Panc1 (cell line): ENCODE data around the gene PKD2L2.

Experiments
- POLR2AphosphoS5 ChIP-seq: IDR thresholded peaks from 2 replicates; pipeline ENCODE4 v1.6.1; 2012; ENCODE audit warnings: mild to moderate bottlenecking, low read depth, low read length, moderate library complexity
- SIN3A ChIP-seq: IDR thresholded peaks from 2 replicates; pipeline ENCODE4 v1.6.1; 2012; ENCODE audit warnings: low read depth, mild to moderate bottlenecking, low read length, moderate library complexity, borderline replicate concordance; ENCODE audit not compliant: insufficient read depth
- TF ChIP-seq, protein P1 (sequence below): fragments of 450-650 bp; IDR thresholded peaks from 2 replicates; pipeline ENCODE4 v1.5.1; 2017; ENCODE audit warnings: mild to moderate bottlenecking
- TF ChIP-seq, protein P2 (sequence below), 2 experiments: IDR thresholded peaks; 2 replicates each; pipeline ENCODE4 v1.6.1; 2011 to 2012; ENCODE audit warnings: low read depth in 2 of 2, control low read depth in 1 of 2, low read length in 1 of 2, mild to moderate bottlenecking in 1 of 2, moderate library complexity in 1 of 2; ENCODE audit not compliant: insufficient read depth in 1 of 2

DNA sequence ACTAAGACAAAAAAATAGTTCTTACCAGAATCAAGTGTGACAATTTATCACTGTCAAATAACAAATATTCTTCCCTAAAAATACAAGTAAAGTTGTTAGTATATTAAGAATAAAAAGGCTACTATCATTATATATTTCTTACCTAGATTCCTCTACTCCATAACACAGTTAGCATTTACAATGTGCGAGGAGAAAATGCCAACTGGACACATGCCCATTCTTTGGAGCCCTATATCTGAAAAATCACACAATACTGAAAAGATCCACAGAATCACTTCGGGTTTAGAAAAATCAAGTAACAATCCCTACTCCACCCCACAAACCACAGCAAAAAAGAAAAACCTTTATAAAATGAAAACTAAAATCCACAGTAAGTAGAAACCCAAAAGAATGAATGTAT, 70.9 kb downstream of the PKD2L2 start:
- TF ChIP-seq, protein P1, sequence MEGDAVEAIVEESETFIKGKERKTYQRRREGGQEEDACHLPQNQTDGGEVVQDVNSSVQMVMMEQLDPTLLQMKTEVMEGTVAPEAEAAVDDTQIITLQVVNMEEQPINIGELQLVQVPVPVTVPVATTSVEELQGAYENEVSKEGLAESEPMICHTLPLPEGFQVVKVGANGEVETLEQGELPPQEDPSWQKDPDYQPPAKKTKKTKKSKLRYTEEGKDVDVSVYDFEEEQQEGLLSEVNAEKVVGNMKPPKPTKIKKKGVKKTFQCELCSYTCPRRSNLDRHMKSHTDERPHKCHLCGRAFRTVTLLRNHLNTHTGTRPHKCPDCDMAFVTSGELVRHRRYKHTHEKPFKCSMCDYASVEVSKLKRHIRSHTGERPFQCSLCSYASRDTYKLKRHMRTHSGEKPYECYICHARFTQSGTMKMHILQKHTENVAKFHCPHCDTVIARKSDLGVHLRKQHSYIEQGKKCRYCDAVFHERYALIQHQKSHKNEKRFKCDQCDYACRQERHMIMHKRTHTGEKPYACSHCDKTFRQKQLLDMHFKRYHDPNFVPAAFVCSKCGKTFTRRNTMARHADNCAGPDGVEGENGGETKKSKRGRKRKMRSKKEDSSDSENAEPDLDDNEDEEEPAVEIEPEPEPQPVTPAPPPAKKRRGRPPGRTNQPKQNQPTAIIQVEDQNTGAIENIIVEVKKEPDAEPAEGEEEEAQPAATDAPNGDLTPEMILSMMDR: no peak
- TF ChIP-seq, protein P2, sequence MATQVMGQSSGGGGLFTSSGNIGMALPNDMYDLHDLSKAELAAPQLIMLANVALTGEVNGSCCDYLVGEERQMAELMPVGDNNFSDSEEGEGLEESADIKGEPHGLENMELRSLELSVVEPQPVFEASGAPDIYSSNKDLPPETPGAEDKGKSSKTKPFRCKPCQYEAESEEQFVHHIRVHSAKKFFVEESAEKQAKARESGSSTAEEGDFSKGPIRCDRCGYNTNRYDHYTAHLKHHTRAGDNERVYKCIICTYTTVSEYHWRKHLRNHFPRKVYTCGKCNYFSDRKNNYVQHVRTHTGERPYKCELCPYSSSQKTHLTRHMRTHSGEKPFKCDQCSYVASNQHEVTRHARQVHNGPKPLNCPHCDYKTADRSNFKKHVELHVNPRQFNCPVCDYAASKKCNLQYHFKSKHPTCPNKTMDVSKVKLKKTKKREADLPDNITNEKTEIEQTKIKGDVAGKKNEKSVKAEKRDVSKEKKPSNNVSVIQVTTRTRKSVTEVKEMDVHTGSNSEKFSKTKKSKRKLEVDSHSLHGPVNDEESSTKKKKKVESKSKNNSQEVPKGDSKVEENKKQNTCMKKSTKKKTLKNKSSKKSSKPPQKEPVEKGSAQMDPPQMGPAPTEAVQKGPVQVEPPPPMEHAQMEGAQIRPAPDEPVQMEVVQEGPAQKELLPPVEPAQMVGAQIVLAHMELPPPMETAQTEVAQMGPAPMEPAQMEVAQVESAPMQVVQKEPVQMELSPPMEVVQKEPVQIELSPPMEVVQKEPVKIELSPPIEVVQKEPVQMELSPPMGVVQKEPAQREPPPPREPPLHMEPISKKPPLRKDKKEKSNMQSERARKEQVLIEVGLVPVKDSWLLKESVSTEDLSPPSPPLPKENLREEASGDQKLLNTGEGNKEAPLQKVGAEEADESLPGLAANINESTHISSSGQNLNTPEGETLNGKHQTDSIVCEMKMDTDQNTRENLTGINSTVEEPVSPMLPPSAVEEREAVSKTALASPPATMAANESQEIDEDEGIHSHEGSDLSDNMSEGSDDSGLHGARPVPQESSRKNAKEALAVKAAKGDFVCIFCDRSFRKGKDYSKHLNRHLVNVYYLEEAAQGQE (IDR thresholded peaks at IDR 0.05; ENCODE audit: insufficient read depth in 1 of 2, low read depth in 2 of 2, low read length in 1 of 2): no peak
- no peak for TF ChIP-seq POLR2AphosphoS5
- TF ChIP-seq SIN3A: no peak
